ENCODE data around the gene COL4A2.

The COL4A2 gene

DNA sequence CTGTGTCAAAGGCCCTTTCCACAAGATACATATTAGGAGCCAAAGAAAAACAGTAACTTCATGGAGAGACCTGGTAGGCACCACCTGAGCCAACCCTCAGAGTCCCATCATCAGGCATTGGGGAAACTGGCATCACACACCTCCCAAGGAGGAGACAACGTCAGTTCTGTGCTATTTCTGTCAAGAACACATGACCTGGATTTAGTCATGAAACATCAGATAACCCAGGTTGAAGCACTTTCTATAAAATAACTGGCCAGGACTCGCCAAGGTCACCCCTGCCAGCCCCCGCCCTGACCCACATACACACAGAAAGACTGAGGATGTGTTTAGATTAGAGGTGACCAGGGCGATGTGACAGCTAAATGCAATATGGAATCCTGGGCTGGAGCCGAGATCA lies 35.8 kb upstream of the COL4A2 start:
- TF ChIP-seq, protein P1, sequence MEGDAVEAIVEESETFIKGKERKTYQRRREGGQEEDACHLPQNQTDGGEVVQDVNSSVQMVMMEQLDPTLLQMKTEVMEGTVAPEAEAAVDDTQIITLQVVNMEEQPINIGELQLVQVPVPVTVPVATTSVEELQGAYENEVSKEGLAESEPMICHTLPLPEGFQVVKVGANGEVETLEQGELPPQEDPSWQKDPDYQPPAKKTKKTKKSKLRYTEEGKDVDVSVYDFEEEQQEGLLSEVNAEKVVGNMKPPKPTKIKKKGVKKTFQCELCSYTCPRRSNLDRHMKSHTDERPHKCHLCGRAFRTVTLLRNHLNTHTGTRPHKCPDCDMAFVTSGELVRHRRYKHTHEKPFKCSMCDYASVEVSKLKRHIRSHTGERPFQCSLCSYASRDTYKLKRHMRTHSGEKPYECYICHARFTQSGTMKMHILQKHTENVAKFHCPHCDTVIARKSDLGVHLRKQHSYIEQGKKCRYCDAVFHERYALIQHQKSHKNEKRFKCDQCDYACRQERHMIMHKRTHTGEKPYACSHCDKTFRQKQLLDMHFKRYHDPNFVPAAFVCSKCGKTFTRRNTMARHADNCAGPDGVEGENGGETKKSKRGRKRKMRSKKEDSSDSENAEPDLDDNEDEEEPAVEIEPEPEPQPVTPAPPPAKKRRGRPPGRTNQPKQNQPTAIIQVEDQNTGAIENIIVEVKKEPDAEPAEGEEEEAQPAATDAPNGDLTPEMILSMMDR (IDR thresholded peaks at IDR 0.05; ENCODE audit: low read depth, low read length, missing control alignments), result no peak
- no peak for DNase-seq (ENCODE audit: extremely low read depth, low read depth)
- H3K4me3 ChIP-seq (replicated peaks; ENCODE audit: low read depth, low read length), result no peak overlapping the region

- no peak overlapping the region for H3K4me3 ChIP-seq (replicated peaks; ENCODE audit: low read depth, low read length)
- TF ChIP-seq, protein P1 (IDR thresholded peaks at IDR 0.05; ENCODE audit: low read depth, low read length, missing control alignments), result no peak
These were observed 34.9 kb upstream of the COL4A2 start for GRCh38 chr13:110272227-110272626.

DNA sequence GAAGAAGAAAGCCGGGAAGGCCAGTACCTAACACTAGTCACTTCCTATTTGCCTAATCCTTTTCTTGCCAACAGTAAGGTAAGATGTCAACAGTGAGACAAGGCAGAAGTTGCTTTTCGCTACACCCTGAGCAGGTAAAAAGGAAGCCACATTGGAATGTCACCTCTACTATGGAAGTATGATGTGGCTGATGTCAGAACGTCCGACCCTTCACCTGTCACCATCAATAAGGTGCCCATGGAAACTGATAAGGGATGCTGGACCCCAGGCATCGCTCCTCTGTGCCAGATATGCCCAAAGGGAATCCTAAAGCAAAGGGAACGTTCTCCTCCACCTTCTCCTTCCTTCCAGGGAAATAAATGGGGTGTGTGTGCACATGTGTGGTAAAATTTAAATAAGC lies 34.4 kb upstream of the COL4A2 start:
- no peak for DNase-seq (ENCODE audit: extremely low read depth, low read depth)
- H3K4me3 ChIP-seq (replicated peaks; ENCODE audit: low read depth, low read length), result no peak overlapping the region
- TF ChIP-seq, protein P1 (IDR thresholded peaks at IDR 0.05; ENCODE audit: low read depth, low read length, missing control alignments), result no peak

More at GRCh38 chr13:110272227-110272626, 34.9 kb upstream of the COL4A2 start:
- no peak for DNase-seq (ENCODE audit: extremely low read depth, low read depth)

- TF ChIP-seq, protein P1 (IDR thresholded peaks at IDR 0.05; ENCODE audit: low read depth, low read length, missing control alignments), result no peak
These were observed 33.8 kb upstream of the COL4A2 start for GRCh38 chr13:110273254-110273653.

DNA sequence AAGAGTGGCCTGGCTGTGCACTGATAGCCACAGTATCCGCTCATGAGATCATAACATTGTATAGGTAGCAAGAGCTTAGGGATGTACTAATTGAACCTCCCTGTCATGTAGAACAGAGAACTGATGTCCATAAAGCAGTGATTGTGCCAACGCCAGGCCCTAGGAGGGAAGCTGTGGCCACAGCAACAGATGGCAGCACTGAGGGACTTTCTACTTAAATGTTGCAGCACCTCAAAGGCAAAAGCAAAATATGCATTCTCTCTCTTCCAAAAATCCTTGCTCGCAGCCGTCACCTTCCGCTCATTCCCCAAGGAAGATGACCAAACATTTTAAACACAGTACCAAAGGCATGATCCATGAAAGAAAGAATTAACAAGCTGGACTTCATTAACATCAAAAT lies 32.4 kb upstream of the COL4A2 start:
- H3K4me3 ChIP-seq (replicated peaks; ENCODE audit: low read depth, low read length), result no peak overlapping the region
- DNase-seq (ENCODE audit: extremely low read depth, low read depth), result no peak
- TF ChIP-seq, protein P1 (IDR thresholded peaks at IDR 0.05; ENCODE audit: low read depth, low read length, missing control alignments), result peak; percentile 27

More at GRCh38 chr13:110273254-110273653, 33.8 kb upstream of the COL4A2 start:
- H3K4me3 ChIP-seq (replicated peaks; ENCODE audit: low read depth, low read length), result no peak overlapping the region
- DNase-seq (ENCODE audit: extremely low read depth, low read depth), result no peak

- no peak overlapping the region for H3K4me3 ChIP-seq (replicated peaks; ENCODE audit: low read depth, low read length)
- TF ChIP-seq, protein P1 (IDR thresholded peaks at IDR 0.05; ENCODE audit: low read depth, low read length, missing control alignments), result no peak
- DNase-seq (ENCODE audit: extremely low read depth, low read depth), result no peak
These were observed 31.0 kb upstream of the COL4A2 start for GRCh38 chr13:110275931-110276552.

- DNase-seq (ENCODE audit: extremely low read depth, low read depth), result no peak
- TF ChIP-seq, protein P1 (IDR thresholded peaks at IDR 0.05; ENCODE audit: low read depth, low read length, missing control alignments), result no peak
- no peak overlapping the region for H3K4me3 ChIP-seq (replicated peaks; ENCODE audit: low read depth, low read length)
These were observed 30.5 kb upstream of the COL4A2 start for GRCh38 chr13:110276553-110276950.
